K562 (cell line): ENCODE data around the gene LSM4. TPM values are rescaled to one million over a fixed set of nuclear protein-coding genes. Genes with fewer than 3 reads are reported as not detected.

Experiments used
- ATF1 ChIP-seq, 2 experiments: fragments of 450-650 bp in 1 of 2; IDR thresholded peaks; 2 replicates each; pipeline ENCODE4 v1.6.1; 2016; ENCODE audit warnings: missing compliant biosample characterization in 1 of 2, missing genetic modification characterization in 1 of 2
- ATF3 ChIP-seq, 2 experiments: fragments of 450-650 bp in 1 of 2; sonication (generic) in 1 of 2; formaldehyde crosslinking in 1 of 2; IDR thresholded peaks in 1 of 2; conservative IDR thresholded peaks in 1 of 2; 2 replicates each; pipeline versions ENCODE4 v1.6.1 to v1.8.1; 2016 to 2023; ENCODE audit warnings: mild to moderate bottlenecking in 2 of 2, moderate library complexity in 2 of 2, inconsistent platforms in 1 of 2, missing genetic modification reagents in 1 of 2
- ATF7 ChIP-seq: fragments of 450-650 bp; IDR thresholded peaks from 2 replicates; pipeline ENCODE4 v1.7.1; 2014; ENCODE audit warnings: mild to moderate bottlenecking, moderate library complexity
- CBFA2T2 ChIP-seq: fragments of 450-650 bp; conservative IDR thresholded peaks from 2 replicates; pipeline ENCODE4 v1.6.1; 2017; ENCODE audit warnings: mild to moderate bottlenecking
- CBX1 ChIP-seq: sonication (generic); IDR thresholded peaks from 2 replicates; pipeline ENCODE4 v1.6.1; 2016; ENCODE audit warnings: antibody characterized with exemption, low read depth, mild to moderate bottlenecking
- CCNT2 ChIP-seq: IDR thresholded peaks from 2 replicates; pipeline ENCODE4 v1.6.1; 2011; ENCODE audit warnings: borderline replicate concordance, low read depth, mild to moderate bottlenecking, moderate library complexity, mixed read lengths, low read length; ENCODE audit not compliant: insufficient read length; ENCODE audit errors: extremely low read depth
- CREB1 ChIP-seq, 2 experiments: sonication (generic) in 1 of 2; formaldehyde crosslinking in 1 of 2; IDR thresholded peaks; 2 replicates each; pipeline versions ENCODE4 v1.6.1 to v1.8.0; 2012 to 2022; ENCODE audit warnings: inconsistent platforms in 1 of 2, mild to moderate bottlenecking in 1 of 2, missing genetic modification reagents in 1 of 2, moderate library complexity in 1 of 2
- DPF2 ChIP-seq: fragments of 450-650 bp; IDR thresholded peaks from 2 replicates; pipeline ENCODE4 v1.6.1; 2016
- HDAC8 ChIP-seq: fragments of 450-650 bp; IDR thresholded peaks from 2 replicates; pipeline ENCODE4 v1.6.1; 2016; ENCODE audit warnings: mild to moderate bottlenecking, missing genetic modification characterization, moderate library complexity, missing compliant biosample characterization
- JUN ChIP-seq, 2 experiments: sonication (generic) in 1 of 2; formaldehyde crosslinking in 1 of 2; IDR thresholded peaks; 2 replicates each; pipeline versions ENCODE4 v1.6.1 to v1.8.0; 2012 to 2022; ENCODE audit warnings: borderline replicate concordance in 2 of 2, mild to moderate bottlenecking in 2 of 2, improper control_type of control experiment in 1 of 2, low read depth in 1 of 2, low read length in 1 of 2, missing genetic modification reagents in 1 of 2
- MYNN ChIP-seq, 2 experiments: sonication (generic); formaldehyde crosslinking in 1 of 2; IDR thresholded peaks; 2 replicates each; pipeline versions ENCODE4 v1.5.0 to v1.6.1; 2016 to 2020; ENCODE audit warnings: antibody characterized with exemption in 1 of 2, missing genetic modification reagents in 1 of 2
- NFIC ChIP-seq: fragments of 450-650 bp; IDR thresholded peaks from 2 replicates; pipeline ENCODE4 v1.6.1; 2017; ENCODE audit warnings: mild to moderate bottlenecking, inconsistent platforms
- PURB ChIP-seq: sonication (generic); formaldehyde crosslinking; IDR thresholded peaks from 2 replicates; pipeline ENCODE4 v1.9.0; 2021; ENCODE audit warnings: low read depth, mild to moderate bottlenecking, missing genetic modification reagents
- THRAP3 ChIP-seq: fragments of 450-650 bp; IDR thresholded peaks from 2 replicates; pipeline ENCODE4 v1.6.1; 2016; ENCODE audit warnings: mild to moderate bottlenecking, inconsistent platforms, borderline replicate concordance
- TOE1 ChIP-seq, 2 experiments: fragments of 450-650 bp in 1 of 2; sonication (generic) in 1 of 2; formaldehyde crosslinking in 1 of 2; IDR thresholded peaks; 2 replicates each; pipeline versions ENCODE4 v1.7.1 to v1.8.0; 2016 to 2022; ENCODE audit warnings: borderline replicate concordance in 2 of 2, mild to moderate bottlenecking in 2 of 2, antibody characterized with exemption in 1 of 2, inconsistent platforms in 1 of 2, low read depth in 1 of 2, missing genetic modification reagents in 1 of 2, moderate library complexity in 1 of 2
- ZBTB49 ChIP-seq: sonication (generic); formaldehyde crosslinking; IDR thresholded peaks from 2 replicates; pipeline ENCODE4 v1.8.0; 2022; ENCODE audit warnings: missing genetic modification reagents, mild to moderate bottlenecking, borderline replicate concordance
- ZC3H11A ChIP-seq: IDR thresholded peaks from 2 replicates; pipeline ENCODE4 v1.6.1; 2012; ENCODE audit warnings: low read depth, low read length, improper control_type of control experiment
- ZFX ChIP-seq: sonication (generic); formaldehyde crosslinking; IDR thresholded peaks from 2 replicates; pipeline ENCODE4 v1.8.0; 2022; ENCODE audit warnings: mild to moderate bottlenecking, missing genetic modification reagents, moderate library complexity
- polyA plus RNA-seq, 8 experiments: library from polyadenylated mRNA; depleted of rRNA in 4 of 8; stranded (reverse) in 5 of 8; unstranded in 3 of 8; fragments of >200 nt; fragmentation: Nextera tagmentation in 2 of 8; fragmentation: Illumina TruSeq in 1 of 8; extraction: Ambion mirVana in 2 of 8; extraction: Trizol in 1 of 8; gene quantifications; 2 replicates each; pipeline versions ENCODE4 v1.2.1 to v1.2.3, GENCODE V29; 2011 to 2014; ENCODE audit warnings: inconsistent platforms in 1 of 8, missing spikeins in 1 of 8
- total RNA-seq, 7 experiments: library from RNA; depleted of rRNA in 6 of 7; stranded (reverse); fragments of >200 nt in 6 of 7; fragmentation: Illumina TruSeq in 2 of 7; extraction: Trizol in 2 of 7; gene quantifications; 2 replicates each; pipeline versions ENCODE4 v1.2.1 to v1.2.3, GENCODE V29; 2011 to 2021; ENCODE audit warnings: low replicate concordance in 1 of 7
- TF ChIP-seq, protein P1 (sequence below): sonication (generic); formaldehyde crosslinking; IDR thresholded peaks from 2 replicates; pipeline ENCODE4 v1.8.0; 2022; ENCODE audit warnings: mild to moderate bottlenecking, missing genetic modification reagents, borderline replicate concordance

The LSM4 gene
- total and polyA plus RNA-seq, 9 of the 15 experiments (the other 6 are each of a cell fraction or from before 2014, with no cell fraction given), result 11.9 to 763 (median 202) TPM

- TF ChIP-seq CCNT2 (peak; percentile 41), ATF7 (peak; percentile 33; the same call in 1 of the 2 replicates), ATF3 (IDR thresholded peaks at IDR 0.05) (peak; percentile 91), ATF3 (CRISPR knock-in tag; conservative IDR thresholded peaks at IDR 0.05) (no peak), THRAP3 (no peak), ZFX (CRISPR knock-in tag) (peak; percentile 59), MYNN (IDR thresholded peaks at IDR 0.05) (0 out of 2 replicates have a peak, but pooled peaks have one; percentile 23), MYNN (CRISPR knock-in tag; IDR thresholded peaks at IDR 0.05) (no peak), ZC3H11A (no peak), PURB (CRISPR knock-in tag) (no peak; the same call in 1 of the 2 replicates), ZBTB49 (CRISPR knock-in tag) (no peak), CBFA2T2 (no peak), DPF2 (peak; percentile 65), CREB1 (IDR thresholded peaks at IDR 0.05) (no peak), CREB1 (CRISPR knock-in tag; IDR thresholded peaks at IDR 0.05) (no peak), NFIC (peak; percentile 90), ATF1 (CRISPR knock-in tag; IDR thresholded peaks at IDR 0.05) (no peak), ATF1 (tag; IDR thresholded peaks at IDR 0.05) (peak; percentile 15; the same call in 1 of the 2 replicates), TOE1 (IDR thresholded peaks at IDR 0.05; ENCODE audit: borderline replicate concordance) (no peak), TOE1 (CRISPR knock-in tag; IDR thresholded peaks at IDR 0.05; ENCODE audit: borderline replicate concordance, low read depth) (no peak), CBX1 (0 out of 2 replicates have a peak, but pooled peaks have one; percentile 5), HDAC8 (tag) (no peak), JUN (IDR thresholded peaks at IDR 0.05; ENCODE audit: borderline replicate concordance, low read depth, low read length) (peak; percentile 70; the same call in 1 of the 2 replicates), JUN (CRISPR knock-in tag; IDR thresholded peaks at IDR 0.05; ENCODE audit: borderline replicate concordance) (peak; percentile 87; the same call in 1 of the 2 replicates)
- TF ChIP-seq, protein P1, sequence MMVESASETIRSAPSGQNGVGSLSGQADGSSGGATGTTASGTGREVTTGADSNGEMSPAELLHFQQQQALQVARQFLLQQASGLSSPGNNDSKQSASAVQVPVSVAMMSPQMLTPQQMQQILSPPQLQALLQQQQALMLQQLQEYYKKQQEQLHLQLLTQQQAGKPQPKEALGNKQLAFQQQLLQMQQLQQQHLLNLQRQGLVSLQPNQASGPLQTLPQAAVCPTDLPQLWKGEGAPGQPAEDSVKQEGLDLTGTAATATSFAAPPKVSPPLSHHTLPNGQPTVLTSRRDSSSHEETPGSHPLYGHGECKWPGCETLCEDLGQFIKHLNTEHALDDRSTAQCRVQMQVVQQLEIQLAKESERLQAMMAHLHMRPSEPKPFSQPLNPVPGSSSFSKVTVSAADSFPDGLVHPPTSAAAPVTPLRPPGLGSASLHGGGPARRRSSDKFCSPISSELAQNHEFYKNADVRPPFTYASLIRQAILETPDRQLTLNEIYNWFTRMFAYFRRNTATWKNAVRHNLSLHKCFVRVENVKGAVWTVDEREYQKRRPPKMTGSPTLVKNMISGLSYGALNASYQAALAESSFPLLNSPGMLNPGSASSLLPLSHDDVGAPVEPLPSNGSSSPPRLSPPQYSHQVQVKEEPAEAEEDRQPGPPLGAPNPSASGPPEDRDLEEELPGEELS, result 0 out of 2 replicates have a peak, but pooled peaks have one; percentile 68
Observed at GRCh38 chr19:18300930-18301717, 21.8 kb downstream of the LSM4 start (continued).
